ENCODE results near the gene TMPRSS5.

TMPRSS5 gene

DNA sequence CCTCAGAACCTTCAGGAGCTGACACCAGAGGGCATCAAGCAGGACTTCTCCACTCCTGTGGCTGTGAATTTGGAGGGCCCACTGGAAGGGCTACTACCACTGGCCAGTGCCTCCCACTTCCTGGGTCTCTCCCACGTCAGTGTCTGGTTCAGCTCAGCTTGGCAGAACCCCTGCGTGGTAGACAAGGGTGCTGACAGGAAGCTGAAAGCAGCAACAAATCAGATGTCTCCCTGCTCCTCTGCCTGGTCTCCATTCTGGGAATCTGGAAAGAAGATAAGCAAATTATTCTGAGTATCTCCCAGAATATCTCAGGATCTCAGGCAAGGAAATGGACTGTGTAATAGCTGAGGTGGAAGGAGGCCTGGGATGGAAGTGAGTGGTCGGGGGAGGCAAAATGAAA is 61.5 kb downstream of the TMPRSS5 start:
- DNase-seq (ENCODE audit: low spot score) = no peak
- Histone ChIP-seq H3K27ac (ENCODE audit: poor library complexity, severe bottlenecking) (no peak overlapping the region), H3K36me3 (ENCODE audit: low read depth) (no peaks in the 10 kb centered on the region), H3K4me1 (ENCODE audit: insufficient read depth, poor library complexity, severe bottlenecking) (no peaks in the 10 kb centered on the region), H3K9me3 (ENCODE audit: severe bottlenecking) (no peaks in the 10 kb centered on the region), H3K27me3 (ENCODE audit: insufficient read depth, poor library complexity, severe bottlenecking) (no peaks in the 10 kb centered on the region), H3K4me3 (ENCODE audit: severe bottlenecking) (no peak overlapping the region)
- TF ChIP-seq, protein P1, sequence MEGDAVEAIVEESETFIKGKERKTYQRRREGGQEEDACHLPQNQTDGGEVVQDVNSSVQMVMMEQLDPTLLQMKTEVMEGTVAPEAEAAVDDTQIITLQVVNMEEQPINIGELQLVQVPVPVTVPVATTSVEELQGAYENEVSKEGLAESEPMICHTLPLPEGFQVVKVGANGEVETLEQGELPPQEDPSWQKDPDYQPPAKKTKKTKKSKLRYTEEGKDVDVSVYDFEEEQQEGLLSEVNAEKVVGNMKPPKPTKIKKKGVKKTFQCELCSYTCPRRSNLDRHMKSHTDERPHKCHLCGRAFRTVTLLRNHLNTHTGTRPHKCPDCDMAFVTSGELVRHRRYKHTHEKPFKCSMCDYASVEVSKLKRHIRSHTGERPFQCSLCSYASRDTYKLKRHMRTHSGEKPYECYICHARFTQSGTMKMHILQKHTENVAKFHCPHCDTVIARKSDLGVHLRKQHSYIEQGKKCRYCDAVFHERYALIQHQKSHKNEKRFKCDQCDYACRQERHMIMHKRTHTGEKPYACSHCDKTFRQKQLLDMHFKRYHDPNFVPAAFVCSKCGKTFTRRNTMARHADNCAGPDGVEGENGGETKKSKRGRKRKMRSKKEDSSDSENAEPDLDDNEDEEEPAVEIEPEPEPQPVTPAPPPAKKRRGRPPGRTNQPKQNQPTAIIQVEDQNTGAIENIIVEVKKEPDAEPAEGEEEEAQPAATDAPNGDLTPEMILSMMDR (IDR thresholded peaks at IDR 0.05; ENCODE audit: poor library complexity, severe bottlenecking) = no peak
- no peak for ATAC-seq (ENCODE audit: low read depth)

DNA sequence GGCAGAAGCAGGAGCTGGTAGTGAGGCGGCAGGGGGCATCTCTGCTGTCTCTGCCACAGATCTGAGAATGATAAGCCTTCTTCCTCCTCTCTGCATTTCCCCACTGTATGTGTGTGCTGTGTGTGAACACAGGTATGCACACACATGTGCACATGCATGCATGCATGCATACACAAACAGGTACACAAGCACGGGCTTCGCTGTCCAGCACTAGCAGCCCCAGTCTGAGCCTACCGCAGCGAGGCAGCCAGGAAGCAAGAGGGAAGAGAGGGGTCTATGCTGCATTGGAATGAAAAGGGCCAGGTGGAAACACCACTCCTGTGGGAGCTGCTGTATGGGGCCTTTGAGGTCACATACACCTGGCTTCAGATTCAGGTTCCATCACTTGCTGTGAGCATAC is 62.4 kb downstream of the TMPRSS5 start:
- no peak overlapping the region for H3K27ac ChIP-seq (ENCODE audit: poor library complexity, severe bottlenecking)
- no peak overlapping the region for H3K4me3 ChIP-seq (ENCODE audit: severe bottlenecking)
- TF ChIP-seq, protein P1 (IDR thresholded peaks at IDR 0.05; ENCODE audit: poor library complexity, severe bottlenecking) = no peak
- no peaks in the 10 kb centered on the region for H3K9me3 ChIP-seq (ENCODE audit: severe bottlenecking)
- H3K4me1 ChIP-seq (ENCODE audit: insufficient read depth, poor library complexity, severe bottlenecking) = no peaks in the 10 kb centered on the region
- no peak for DNase-seq (ENCODE audit: low spot score)
- H3K27me3 ChIP-seq (ENCODE audit: insufficient read depth, poor library complexity, severe bottlenecking) = no peaks in the 10 kb centered on the region
- no peak for ATAC-seq (ENCODE audit: low read depth)
- no peaks in the 10 kb centered on the region for H3K36me3 ChIP-seq (ENCODE audit: low read depth)

DNA sequence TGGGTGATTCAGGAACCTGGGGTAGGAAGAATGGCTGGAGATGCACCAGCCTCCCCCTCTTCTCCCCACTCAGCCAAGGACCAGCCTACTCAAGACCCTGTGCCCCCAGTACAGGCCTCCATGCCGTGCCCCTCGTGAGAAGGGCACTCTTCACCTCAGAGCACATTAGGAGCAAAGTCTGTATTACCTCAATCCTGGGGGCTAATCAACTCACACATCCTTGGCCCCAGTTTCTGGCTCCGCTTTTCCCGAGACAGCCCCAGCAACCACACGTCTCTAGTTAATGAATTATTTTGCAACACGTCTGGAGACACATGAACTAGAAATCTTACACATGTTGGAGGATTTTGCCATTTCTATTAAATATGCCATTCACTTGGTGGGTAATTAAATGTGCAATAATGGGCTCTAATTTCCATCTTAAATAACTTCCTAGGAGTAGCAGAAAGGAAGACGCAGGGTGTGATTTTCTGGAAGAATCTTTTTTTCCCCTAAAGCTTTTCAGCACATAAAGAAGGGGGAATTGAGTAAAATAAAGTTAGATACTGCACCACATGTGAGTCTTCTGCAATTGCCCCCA is 63.0 kb downstream of the TMPRSS5 start:
- Histone ChIP-seq H3K4me1 (ENCODE audit: insufficient read depth, poor library complexity, severe bottlenecking) (no peaks in the 10 kb centered on the region), H3K4me3 (ENCODE audit: severe bottlenecking) (no peak overlapping the region), H3K27me3 (ENCODE audit: insufficient read depth, poor library complexity, severe bottlenecking) (no peaks in the 10 kb centered on the region), H3K9me3 (ENCODE audit: severe bottlenecking) (no peaks in the 10 kb centered on the region), H3K36me3 (ENCODE audit: low read depth) (no peaks in the 10 kb centered on the region), H3K27ac (ENCODE audit: poor library complexity, severe bottlenecking) (no peak overlapping the region)
- TF ChIP-seq, protein P1 (IDR thresholded peaks at IDR 0.05; ENCODE audit: poor library complexity, severe bottlenecking) = no peak
- no peak for DNase-seq (ENCODE audit: low spot score)
- ATAC-seq (ENCODE audit: low read depth) = no peak

DNA sequence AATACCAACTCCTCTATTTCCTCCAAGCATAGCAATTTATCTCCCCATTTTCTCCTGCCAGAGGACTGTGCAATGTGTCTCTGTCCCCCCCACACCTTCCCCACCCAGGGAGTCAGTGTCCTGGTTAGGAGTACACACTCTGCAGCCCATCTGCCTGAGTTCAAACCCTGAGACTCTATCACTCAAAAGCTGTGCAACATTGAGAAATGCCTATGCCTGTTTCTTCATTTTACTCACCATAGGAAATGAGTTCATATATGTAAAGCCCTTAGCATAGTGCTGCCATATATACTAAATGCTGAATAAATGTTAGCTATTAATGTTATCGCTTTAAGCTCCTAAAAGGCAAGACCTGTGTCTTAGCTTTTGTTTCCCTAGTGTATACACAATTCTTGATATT is 64.0 kb downstream of the TMPRSS5 start:
- Histone ChIP-seq H3K27ac (ENCODE audit: poor library complexity, severe bottlenecking) (no peak overlapping the region), H3K4me1 (ENCODE audit: insufficient read depth, poor library complexity, severe bottlenecking) (no peaks in the 10 kb centered on the region), H3K27me3 (ENCODE audit: insufficient read depth, poor library complexity, severe bottlenecking) (no peaks in the 10 kb centered on the region), H3K4me3 (ENCODE audit: severe bottlenecking) (no peak overlapping the region), H3K9me3 (ENCODE audit: severe bottlenecking) (no peaks in the 10 kb centered on the region), H3K36me3 (ENCODE audit: low read depth) (no peaks in the 10 kb centered on the region)
- DNase-seq (ENCODE audit: low spot score) = no peak
- no peak for ATAC-seq (ENCODE audit: low read depth)
- TF ChIP-seq, protein P1 (IDR thresholded peaks at IDR 0.05; ENCODE audit: poor library complexity, severe bottlenecking) = no peak

DNA sequence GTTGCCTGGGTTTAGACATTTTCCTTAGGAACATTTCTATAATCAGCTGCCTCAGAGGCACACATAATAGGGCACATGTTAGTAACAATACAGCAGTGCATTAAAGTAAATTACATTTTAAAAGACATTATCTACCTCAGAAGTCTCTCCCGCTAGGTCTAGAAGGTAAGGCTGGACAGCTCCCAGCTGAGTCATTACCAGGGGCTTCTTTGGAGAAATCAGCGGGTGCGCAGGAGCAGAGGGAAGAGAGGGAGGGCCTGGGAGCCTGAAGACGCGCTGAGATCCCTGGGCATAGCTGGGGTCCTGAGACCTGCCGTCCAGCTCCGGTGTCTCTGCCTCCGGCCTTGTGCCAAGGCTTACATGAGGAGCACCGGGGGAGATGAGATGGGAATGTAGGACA is 67.7 kb downstream of the TMPRSS5 start:
- Histone ChIP-seq H3K4me3 (ENCODE audit: severe bottlenecking) (no peak overlapping the region), H3K27me3 (ENCODE audit: insufficient read depth, poor library complexity, severe bottlenecking) (no peaks in the 10 kb centered on the region), H3K9me3 (ENCODE audit: severe bottlenecking) (no peaks in the 10 kb centered on the region), H3K27ac (ENCODE audit: poor library complexity, severe bottlenecking) (no peak overlapping the region), H3K4me1 (ENCODE audit: insufficient read depth, poor library complexity, severe bottlenecking) (no peaks in the 10 kb centered on the region), H3K36me3 (ENCODE audit: low read depth) (no peaks in the 10 kb centered on the region)
- TF ChIP-seq, protein P1 (IDR thresholded peaks at IDR 0.05; ENCODE audit: poor library complexity, severe bottlenecking) = no peak
- DNase-seq (ENCODE audit: low spot score) = no peak
- no peak for ATAC-seq (ENCODE audit: low read depth)
